ENCODE measurements around the gene POLD3.

DNA sequence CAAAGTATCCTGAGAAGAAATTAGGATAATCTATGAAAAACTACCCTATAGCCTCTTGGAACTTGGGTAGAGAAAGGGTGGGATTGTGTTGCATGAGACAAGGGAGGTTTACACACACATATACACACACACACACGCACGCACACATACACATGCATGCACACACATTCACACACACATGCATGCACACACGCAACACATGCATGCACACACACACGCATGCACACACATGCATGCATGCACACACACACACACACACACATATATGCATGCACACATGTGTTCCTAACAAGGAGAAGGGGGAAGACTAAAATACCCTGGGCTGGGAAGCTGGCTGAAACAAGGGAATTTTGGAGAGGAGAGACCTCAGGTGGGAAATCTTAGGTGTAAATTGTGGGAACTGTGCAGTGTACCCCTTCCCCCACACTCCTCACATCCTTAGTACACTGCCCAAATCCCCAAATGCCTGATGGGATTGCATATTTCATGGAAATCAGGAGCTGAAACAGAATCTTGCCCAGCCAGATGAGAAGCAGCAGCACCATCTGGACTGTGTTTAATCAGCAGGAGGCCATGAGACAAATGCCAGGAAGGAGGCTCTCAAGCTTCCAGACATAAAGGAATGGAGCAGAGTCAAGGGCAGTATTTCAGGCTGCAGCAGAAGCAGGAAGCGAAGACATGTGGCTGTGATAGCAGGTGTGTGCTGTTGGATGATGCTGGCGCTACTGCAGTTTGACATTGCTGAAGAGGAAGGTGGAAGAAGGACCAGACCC lies 14.6 kb upstream of the POLD3 start:
- TF ChIP-seq EZH2 (IDR thresholded peaks at IDR 0.05; ENCODE audit: borderline replicate concordance, insufficient read depth, low read depth, low read length, poor library complexity, severe bottlenecking): no peak
- TF ChIP-seq CTCF (IDR thresholded peaks at IDR 0.05): no peak

Data from B cell (primary cell).